NCI-H748 (cell line): ENCODE data around the gene FPGS.
"Not testable (repeated sequence)": the region's sequence is repeated elsewhere in the genome, so short reads cannot be mapped to it uniquely, and the experiment has no call there.

Experiments
- DNase-seq: peaks from one replicate; lab custom pipeline; 2025; ENCODE audit not compliant: unreplicated experiment; lab: John Stamatoyannopoulos, UW

FPGS gene

DNA sequence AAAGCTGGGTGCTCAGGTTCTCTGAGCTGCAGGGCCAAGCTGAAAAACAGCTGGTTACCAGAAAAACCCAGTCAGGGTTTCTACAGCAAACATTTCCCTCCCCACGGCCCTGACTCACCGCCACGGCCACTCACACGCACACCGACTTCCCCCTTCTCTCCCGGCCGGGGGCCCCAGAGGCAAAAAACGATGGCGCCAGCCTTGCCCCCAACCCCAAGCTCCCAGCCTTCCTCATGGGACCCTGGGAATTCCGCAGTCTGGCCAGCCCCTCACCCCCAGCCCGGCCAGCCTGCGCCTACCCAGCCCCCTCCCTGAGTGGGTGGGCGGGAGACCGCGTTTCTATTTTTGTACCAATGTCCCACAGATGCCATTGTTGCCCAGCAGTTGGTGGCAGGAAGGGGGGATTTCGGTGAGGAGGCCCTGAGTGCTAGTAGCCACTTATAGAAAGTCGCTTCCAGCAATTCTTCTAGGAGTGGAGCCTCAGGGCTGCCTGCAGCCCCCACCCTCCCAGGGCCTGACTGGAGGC is 33.4 kb downstream of the FPGS start:
- no peak for DNase-seq

- DNase-seq: not testable (repeated sequence)
Measured at GRCh38 chr9:127836561-127836960, 33.9 kb downstream of the FPGS start.

- no peak for DNase-seq
Measured at GRCh38 chr9:127837346-127837745, 34.7 kb downstream of the FPGS start.

- DNase-seq: no peak
Measured at GRCh38 chr9:127838375-127839078, 35.8 kb downstream of the FPGS start.

GRCh38 chr9:127841087-127841835 is 38.6 kb downstream of the FPGS start:
- DNase-seq: no peak

DNA sequence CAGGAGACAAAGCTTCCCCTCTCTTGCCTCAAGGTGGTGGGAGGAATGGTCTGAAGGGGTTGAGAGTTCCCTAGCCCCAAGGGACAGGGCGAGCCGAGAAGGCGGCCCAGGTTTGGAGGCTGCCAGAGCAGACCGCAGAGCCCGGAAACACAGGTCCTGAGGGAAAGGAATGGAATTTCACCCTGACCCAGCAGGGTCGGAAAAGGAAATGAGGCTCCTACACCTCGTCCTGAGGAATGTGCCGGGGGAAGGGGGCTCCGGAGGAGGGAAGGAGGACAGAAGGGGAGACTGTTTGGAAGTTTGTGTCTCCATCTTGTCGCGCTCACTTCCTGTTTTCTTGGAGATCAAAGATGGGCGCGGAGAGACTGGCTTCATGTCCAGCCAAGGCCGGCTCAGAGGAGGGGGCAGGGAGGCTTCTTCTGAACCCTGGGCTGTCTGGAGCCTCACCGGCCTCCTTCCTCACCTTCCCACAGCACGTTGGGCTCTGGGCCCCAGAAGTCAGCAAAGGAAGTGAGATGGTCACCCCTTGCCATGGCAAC is 42.2 kb downstream of the FPGS start:
- DNase-seq: no peak

DNA sequence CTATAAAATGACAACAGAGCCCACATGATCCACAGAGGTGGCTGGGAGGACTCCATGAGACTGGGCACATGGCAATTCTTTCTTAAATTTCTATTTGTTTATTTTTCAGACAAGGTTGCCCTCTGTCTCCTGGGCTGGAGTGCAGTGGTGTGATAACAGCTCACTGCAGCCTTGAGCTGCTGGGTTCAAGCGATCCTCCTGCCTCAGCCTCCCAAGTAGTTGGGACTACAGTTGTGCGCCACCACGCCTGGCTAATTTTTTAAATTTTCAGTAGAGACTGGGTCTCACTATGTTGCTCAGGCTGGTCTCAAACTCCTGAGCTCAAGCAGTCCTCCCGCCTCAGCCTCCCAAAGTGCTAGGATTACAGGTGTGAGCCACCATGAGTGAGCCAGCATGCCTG is 42.9 kb downstream of the FPGS start:
- not testable (repeated sequence) for DNase-seq

DNA sequence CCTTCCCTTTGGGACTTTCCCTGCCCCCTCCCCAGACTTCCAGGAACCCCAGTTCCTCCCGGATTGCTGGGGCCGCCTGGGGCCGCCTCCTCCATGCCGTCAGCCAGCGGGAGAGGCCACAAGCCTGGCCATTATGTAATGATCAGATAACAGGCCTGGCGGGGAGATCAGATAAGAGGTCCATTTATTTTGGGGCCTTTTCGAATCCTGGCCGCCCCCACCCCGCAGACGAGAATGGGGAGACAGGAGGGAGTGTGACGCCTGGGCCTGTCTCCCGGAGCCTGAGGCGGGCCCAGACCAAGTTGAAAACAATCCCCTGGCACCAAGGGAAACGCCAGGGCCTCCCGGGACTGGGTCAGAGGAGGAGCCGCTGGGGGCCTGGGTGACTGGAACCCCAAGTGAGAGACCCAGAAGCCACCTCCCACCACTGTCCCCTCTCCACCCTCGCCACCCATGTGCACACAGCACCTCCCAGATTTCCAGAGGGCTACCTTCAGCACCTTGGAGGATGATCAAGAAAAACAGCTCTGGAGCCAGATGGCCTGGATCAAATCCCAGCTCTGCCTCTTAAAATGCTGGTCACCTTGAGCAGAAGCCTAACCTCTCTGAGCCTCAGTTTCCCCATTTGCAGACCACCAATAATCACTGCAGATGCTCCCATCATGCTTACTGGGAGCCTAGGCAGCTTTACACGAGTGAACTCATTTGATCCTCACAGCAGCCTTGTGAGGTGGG is 43.9 kb downstream of the FPGS start:
- DNase-seq: no peak

DNA sequence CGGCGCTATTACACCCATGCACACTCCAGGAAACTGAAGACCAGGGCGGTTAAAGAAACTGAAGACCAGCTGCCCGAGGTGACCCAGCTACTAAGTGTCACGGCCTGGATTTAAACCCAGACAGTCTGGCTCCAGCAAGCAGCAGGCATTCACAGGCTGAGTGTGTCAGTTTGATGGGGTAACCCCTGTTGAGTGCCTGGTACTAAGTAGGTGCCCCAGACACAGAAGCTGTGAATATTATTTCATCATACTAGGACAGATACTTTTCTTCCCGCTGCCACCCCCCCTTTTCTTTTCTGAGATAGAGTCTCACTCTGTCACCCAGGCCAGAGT is 44.5 kb downstream of the FPGS start:
- DNase-seq: no peak

DNA sequence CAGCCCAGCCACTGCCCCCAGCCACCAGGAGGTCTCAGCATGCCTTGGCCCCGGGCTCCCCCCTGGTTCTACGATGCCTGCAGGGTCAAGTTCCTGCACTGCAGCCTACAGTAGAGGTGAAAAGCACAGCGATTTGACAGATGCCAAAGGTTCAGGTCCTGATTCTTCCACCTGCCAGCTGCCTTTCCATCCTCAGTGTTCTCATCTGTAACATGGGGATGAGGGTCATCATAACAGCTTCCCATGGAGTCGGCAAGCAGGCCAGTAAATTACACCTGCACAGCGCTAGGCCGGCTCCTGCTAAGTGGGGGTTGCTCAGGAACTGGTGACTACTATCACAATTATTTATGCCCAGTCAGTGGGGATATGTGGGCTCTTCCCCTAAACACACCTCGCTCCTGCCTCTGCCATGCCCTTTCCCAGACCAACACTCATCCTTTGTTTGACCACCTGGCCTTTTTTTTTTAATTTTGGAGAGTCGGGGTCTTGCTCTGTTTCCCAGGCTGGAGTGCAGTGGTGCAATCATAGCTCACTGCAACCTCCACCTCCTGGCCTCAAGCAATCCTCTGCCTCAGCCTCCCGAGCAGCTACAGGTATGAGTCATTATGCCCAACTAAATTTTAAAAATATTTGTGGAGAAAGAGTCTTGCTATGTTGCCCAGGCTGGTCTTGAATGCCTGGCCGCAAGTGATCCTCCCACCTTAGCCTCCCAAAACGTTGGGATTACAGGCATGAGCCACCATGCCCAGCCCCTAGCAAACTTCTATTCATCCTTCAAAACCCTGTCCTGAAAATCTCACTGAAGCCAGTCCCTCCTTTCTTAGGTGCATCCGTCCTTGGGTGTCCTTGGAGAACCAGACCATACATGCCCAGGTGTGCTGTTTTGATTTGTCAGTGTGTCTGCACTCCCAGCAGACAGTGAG is 45.4 kb downstream of the FPGS start:
- DNase-seq: no peak

DNA sequence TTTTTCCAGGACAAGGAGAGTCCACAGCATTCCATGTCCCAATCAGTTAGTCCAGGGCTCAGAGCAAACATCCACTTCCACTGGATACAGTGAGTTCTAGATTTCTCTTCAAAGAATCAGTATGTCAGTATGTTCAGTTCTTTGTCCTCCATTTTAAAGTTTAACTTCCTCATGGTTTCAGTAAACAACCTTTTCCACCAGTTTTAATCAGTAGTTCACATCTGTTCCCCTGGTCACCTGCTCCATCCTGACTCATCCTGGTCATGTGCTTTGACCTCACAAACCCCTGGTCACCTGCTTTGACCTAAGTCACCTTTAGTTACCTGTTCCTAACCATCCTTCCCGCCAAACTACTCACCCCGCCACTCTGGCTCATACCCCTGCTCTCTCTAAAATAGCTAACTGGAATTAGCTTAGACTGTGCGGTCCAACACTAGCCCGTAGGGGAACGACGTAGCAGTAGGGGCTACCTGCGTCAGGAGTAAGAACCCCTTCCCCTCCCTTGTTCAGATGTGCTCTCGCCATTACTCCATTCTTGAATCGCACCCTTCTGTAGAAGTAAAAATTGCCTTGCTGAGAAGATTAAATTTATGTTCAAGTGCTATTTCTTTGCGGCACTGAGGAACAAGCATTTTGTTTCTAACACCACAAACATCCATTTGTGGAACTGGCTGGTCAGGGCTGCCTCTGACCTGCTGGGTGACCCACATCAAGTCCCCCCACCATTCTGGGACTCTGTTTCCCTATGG is 46.2 kb downstream of the FPGS start:
- DNase-seq: no peak

DNA sequence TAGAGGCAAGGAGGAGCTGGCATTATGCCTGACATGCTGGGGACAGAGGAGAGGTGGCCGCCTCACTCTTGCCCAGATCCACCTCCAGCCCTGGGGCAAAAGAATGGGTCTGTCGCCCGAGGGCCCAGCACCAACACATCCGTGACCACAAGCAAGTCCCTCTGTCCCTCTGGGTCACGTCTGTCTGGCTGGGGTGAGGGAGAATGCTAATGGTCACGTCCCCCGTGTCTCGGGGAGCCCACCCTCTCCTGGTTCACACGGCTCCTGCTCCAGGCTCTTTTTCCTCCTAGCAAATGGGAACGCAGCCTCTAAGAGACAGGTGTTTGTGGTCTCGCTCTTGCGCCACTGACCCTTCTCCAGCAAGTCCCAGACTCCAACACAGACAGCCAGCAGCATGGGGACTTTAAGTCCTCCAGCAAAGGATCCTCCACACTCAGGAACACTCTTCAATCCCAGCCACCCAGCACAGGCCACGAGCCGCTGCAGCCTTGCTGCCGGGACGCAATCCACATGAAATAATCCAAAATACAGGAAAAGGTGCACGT is 47.7 kb downstream of the FPGS start:
- no peak for DNase-seq

GRCh38 chr9:127852829-127853228 is 50.1 kb downstream of the FPGS start:
- DNase-seq: no peak

DNA sequence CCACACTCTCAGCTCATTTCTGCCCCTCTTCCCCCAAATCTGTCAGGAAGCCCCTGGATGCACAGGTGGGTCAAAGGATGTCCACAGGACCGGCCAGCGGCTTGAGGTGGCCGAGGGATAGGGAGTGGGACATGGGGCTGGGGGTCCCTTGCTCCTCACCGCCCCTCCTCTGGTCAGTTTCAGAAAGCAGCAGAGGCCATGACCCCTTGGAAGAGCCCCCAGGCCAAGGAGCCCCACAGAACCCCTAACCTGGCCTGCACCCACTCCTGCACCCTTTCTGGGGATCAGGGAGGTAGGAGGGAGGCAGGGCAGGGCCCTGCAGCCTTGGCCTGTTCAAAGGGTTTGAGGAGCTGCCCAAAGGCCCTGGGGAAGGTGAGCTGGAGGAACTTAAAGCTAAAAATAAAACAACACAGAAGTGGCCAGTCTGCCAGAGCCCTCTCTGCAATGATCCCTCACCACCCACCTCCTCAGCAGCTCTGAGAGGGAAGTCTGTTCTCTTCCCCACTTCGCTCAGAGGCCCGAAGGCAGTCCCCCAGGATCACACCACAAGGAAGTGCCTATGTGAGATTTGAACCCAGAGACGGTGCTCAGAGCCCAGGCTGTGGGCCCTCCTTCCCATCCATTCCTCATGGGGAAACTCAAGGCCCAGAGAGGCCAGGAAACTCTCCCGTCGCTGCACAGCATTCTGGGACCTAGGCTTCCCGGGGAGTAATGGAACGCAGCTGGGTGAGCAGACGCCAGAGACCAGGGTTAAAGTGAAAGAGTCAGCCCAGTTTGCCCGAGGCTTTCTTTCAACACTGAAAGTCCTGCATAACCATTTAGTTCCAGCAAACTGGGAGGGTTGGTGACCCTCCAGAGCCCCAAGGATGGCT is 50.9 kb downstream of the FPGS start:
- no peak for DNase-seq

GRCh38 chr9:127854184-127854806 is 51.6 kb downstream of the FPGS start, which contains the start of gene ENG:
ENG (minus strand) TSS chr9:127854658; CDS start chr9:127854355, 303 bp downstream.
- DNase-seq: no peak

GRCh38 chr9:127854960-127855359 is 52.3 kb downstream of the FPGS start:
- no peak for DNase-seq

DNA sequence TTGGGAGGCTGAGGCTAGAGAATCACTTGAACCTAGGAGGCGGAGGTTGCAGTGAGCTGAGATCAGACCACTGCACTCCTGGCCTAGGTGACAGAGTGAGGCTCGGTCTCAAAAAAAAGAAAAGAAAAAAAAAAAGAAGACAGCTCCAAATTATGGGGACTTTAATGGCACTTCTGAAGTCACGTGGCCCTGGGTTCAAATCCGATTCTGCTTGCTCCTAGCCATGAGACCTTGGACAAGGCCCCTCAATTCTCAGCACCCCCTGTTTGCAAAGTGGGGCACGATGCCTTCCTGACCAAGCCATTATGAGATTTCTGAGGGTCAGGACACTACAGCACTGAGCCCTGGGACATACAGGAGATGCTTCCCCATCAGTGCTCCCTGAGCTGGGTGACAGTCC is 52.8 kb downstream of the FPGS start:
- DNase-seq: no peak
